MCF 10A (cell line): ENCODE data around the gene SPATA3. TPM values are rescaled to one million over a fixed set of nuclear protein-coding genes. Genes with fewer than 3 reads are reported as not detected.

Experiments
- BruUV-seq: library from RNA; stranded (reverse); fragments of 400-500 nt; replicated peaks from 2 replicates; lab custom pipeline; 2021; lab: Mats Ljungman, UMichigan
- CTCF ChIA-PET: fragments of 300-600 bp; sonication (Branson Sonifier 250); formaldehyde crosslinking; extraction: SDS; loops from one replicate; lab custom pipeline; 2021; ENCODE audit warnings: antibody characterized with exemption, inconsistent platforms; lab: Yijun Ruan, JAX
- POLR2A ChIA-PET: fragments of 300-600, 350-650 bp; sonication (Branson Sonifier 250); formaldehyde crosslinking; extraction: SDS; loops from one replicate; lab custom pipeline; 2020; ENCODE audit warnings: antibody characterized with exemption, inconsistent platforms; lab: Yijun Ruan, JAX
- DNase-seq: peaks from one replicate; pipeline ENCODE4 v3.0.0-alpha.2; 2018; ENCODE audit not compliant: unreplicated experiment
- H3K27ac Mint-ChIP-seq: one replicate; pipeline ENCODE4 v1.8.0; 2022; ENCODE audit warnings: mild to moderate bottlenecking, low read depth, mixed read lengths; ENCODE audit not compliant: unreplicated experiment
- H3K27me3 Mint-ChIP-seq: one replicate; pipeline ENCODE4 v1.8.0; 2022; ENCODE audit warnings: mixed read lengths; ENCODE audit not compliant: insufficient read depth, unreplicated experiment
- H3K36me3 Mint-ChIP-seq: one replicate; pipeline ENCODE4 v1.8.0; 2022; ENCODE audit warnings: mild to moderate bottlenecking, moderate library complexity, mixed read lengths; ENCODE audit not compliant: insufficient read depth, unreplicated experiment
- H3K4me1 Mint-ChIP-seq: one replicate; pipeline ENCODE4 v1.8.0; 2022; ENCODE audit warnings: mixed read lengths; ENCODE audit not compliant: insufficient read depth, unreplicated experiment
- H3K4me3 Mint-ChIP-seq: one replicate; pipeline ENCODE4 v1.8.0; 2022; ENCODE audit warnings: mild to moderate bottlenecking, moderate library complexity, mixed read lengths; ENCODE audit not compliant: unreplicated experiment
- H3K9me3 Mint-ChIP-seq: one replicate; pipeline ENCODE4 v1.8.0; 2022; ENCODE audit warnings: mixed read lengths; ENCODE audit not compliant: unreplicated experiment
- intact Hi-C: fragments of 100-400 bp; cut with micrococcal nuclease; formaldehyde crosslinking; loops from 2 replicates; pipeline ENCODE4 v1.14.1; 2022
- total RNA-seq: library from RNA; stranded (reverse); gene quantifications from 2 replicates; pipeline ENCODE4 v1.2.3, GENCODE V29; 2022
- TF ChIP-seq, protein P1 (sequence below): fragments of 200-600 bp; IDR thresholded peaks from one replicate; pipeline ENCODE4 v1.8.0; 2022; ENCODE audit warnings: antibody characterized with exemption, mild to moderate bottlenecking; ENCODE audit not compliant: unreplicated experiment

SPATA3 gene
- total RNA-seq, 1 experiment from 2014 or later = not detected

DNA sequence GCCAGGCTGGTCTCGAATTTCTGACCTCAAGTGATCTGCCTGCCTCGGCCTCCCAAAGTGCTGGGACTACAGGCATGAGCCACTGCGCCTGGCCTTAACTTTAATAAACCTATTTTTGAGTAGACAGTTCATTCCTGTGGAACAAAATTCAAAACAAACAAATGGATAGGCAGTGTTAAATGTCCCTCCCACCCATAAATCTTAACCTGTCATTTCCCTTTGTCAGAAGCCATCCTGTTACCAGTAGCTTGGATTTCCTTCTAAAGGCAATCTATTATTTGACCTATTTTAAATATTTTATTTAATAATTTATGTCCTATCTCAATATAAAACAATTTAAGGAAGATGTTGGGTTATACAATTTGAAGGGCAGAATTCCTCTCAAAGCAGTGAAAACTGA lies 34.8 kb downstream of the SPATA3 start:
- H3K4me3 Mint-ChIP-seq = no peak overlapping the region
- no peaks in the 10 kb centered on the region for H3K4me1 Mint-ChIP-seq
- no TSS peak for BruUV-seq
- TF ChIP-seq, protein P1, sequence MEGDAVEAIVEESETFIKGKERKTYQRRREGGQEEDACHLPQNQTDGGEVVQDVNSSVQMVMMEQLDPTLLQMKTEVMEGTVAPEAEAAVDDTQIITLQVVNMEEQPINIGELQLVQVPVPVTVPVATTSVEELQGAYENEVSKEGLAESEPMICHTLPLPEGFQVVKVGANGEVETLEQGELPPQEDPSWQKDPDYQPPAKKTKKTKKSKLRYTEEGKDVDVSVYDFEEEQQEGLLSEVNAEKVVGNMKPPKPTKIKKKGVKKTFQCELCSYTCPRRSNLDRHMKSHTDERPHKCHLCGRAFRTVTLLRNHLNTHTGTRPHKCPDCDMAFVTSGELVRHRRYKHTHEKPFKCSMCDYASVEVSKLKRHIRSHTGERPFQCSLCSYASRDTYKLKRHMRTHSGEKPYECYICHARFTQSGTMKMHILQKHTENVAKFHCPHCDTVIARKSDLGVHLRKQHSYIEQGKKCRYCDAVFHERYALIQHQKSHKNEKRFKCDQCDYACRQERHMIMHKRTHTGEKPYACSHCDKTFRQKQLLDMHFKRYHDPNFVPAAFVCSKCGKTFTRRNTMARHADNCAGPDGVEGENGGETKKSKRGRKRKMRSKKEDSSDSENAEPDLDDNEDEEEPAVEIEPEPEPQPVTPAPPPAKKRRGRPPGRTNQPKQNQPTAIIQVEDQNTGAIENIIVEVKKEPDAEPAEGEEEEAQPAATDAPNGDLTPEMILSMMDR = no peak
- no peaks in the 10 kb centered on the region for H3K36me3 Mint-ChIP-seq
- H3K27ac Mint-ChIP-seq = no peak overlapping the region
- intact Hi-C loops = no loop called here
- DNase-seq = no peak
- CTCF ChIA-PET = interaction anchor here (0.7 to 1.5 kb wide), 2 partner anchors 43 to 174 kb away, joined by 3 to 6 read pairs; no protein-coding TSS in a partner anchor
- H3K9me3 Mint-ChIP-seq = no peaks in the 10 kb centered on the region
- peaks cover 30% of the 10 kb centered on the region for H3K27me3 Mint-ChIP-seq
- POLR2A ChIA-PET = no interaction called here

DNA sequence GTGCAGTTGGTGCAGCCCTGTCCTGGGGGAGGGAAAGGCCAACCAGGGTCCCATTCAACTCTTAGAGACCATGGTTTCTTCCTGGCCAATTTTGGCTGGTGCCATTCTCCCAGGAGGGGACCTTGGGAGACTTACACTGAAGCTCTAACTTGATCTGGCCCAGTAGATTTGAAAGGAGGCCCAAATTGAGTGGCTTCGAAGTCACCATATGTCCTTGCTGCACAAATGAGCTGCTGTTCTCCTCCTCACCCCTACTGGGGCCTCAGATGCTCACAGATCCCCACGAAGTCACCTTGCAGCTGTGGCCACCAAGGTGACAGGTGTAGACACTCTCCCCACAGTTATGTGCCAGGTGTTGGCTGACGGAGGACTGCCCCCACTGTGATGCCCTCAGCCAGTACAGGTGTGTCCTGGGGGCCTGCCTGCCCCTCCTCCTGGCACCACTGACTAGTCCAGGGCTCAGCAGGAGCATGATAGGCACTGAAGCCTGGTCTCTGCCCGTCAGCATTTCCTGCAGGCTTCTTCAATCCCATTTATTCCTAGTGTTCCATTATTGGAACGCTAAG lies 36.7 kb downstream of the SPATA3 start:
- no peaks in the 10 kb centered on the region for H3K9me3 Mint-ChIP-seq
- intact Hi-C loops = no loop called here
- peaks cover 49% of the 10 kb centered on the region for H3K27me3 Mint-ChIP-seq
- no peak for DNase-seq
- no peak overlapping the region for H3K27ac Mint-ChIP-seq
- no peaks in the 10 kb centered on the region for H3K36me3 Mint-ChIP-seq
- BruUV-seq = no TSS peak
- H3K4me3 Mint-ChIP-seq = no peak overlapping the region
- ChIA-PET POLR2A (no interaction called here), CTCF (interaction anchor here (0.6 to 1.5 kb wide), 2 partner anchors 21 to 768 kb away, joined by 4 to 6 read pairs; no protein-coding TSS in a partner anchor)
- no peaks in the 10 kb centered on the region for H3K4me1 Mint-ChIP-seq
- TF ChIP-seq, protein P1 = no peak

DNA sequence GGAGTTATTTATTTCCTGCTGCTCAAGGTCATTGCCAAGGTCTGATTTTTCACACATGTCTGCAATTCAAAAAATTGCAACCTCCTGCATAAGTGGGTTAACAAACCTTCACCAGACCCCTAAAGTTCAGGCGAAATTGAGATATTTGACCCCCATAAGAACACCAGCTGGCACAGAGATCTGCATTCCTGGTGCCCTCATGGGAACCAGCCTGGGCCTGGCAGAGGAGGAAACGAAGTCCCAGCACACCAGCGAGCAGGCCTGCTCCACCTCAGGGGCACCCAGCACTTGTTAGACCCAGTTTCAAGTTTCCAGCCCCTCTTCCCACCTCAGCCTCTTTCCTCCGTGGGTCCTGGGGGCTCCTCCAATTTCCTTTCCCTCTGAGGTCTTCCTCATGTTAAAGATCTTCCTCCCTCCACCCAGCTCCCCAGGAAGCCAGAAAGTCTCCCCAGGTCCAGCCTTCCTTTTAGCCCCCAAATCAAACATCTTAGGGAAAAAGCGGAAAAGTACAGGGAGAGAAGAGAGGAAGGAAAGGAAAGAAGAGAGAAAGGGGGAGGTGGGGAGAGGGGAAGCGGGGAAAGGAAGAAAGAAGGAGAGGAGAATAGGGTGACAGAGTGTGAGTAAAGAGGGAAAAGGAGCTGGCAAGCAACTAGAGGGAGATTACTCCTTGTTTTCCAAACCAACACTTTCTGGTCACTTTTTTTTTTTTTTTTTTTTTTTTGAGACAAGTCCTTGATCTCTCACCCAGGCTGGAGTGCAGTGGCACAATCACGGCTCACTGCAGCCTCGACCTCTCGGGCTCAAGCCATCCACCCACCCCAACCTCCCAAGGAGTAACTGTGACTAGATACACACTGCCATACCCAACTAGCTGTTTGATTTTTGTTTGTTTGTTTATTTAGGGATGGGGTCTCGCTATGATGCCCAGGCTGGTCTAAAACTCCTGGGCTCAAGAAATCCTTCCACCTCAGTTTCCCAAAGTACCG lies 37.5 kb downstream of the SPATA3 start:
- ChIA-PET POLR2A (no interaction called here), CTCF (no interaction called here)
- TF ChIP-seq, protein P1 = no peak
- no peak for DNase-seq
- Mint-ChIP-seq H3K4me3 (no peak overlapping the region), H3K27ac (no peak overlapping the region), H3K4me1 (no peaks in the 10 kb centered on the region), H3K9me3 (no peaks in the 10 kb centered on the region), H3K27me3 (peaks cover 52% of the 10 kb centered on the region), H3K36me3 (no peaks in the 10 kb centered on the region)
- intact Hi-C loops = no loop called here
- no TSS peak for BruUV-seq

DNA sequence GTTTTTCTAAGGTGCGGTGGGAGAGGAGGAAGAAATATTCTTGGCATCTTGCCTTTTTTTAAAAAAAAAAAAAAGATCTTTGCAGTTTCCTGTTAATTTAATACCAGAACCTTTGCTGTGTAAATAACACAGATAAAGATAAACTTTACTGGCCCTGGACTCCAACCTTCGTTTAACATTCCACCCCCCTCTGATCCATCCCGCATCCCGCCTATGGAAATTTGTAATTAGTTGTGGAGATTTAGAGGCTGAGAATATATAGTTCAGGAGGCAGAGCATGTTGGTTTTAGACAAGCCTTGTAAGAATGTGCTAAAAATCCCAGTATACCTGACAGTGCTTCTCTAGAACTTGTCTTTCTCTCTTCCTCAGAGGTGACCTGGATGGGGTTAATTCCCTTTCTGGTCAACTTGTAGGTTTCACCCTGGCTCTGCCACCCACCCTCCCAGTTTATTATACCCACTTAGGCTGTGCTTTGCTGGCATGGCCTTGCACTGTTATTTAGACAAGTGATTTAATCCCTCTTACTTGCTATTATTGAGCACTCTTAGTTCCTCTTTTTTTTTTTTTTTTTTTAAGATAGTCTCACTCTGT lies 38.5 kb downstream of the SPATA3 start:
- H3K36me3 Mint-ChIP-seq = no peaks in the 10 kb centered on the region
- no peak for DNase-seq
- intact Hi-C loops = no loop called here
- CTCF ChIA-PET = interaction anchor here (0.6 kb wide), 1 partner anchor 393 kb away, joined by 3 read pairs; no protein-coding TSS in a partner anchor
- no peak overlapping the region for H3K27ac Mint-ChIP-seq
- POLR2A ChIA-PET = no interaction called here
- H3K4me3 Mint-ChIP-seq = no peak overlapping the region
- H3K9me3 Mint-ChIP-seq = no peaks in the 10 kb centered on the region
- peaks cover 62% of the 10 kb centered on the region for H3K27me3 Mint-ChIP-seq
- H3K4me1 Mint-ChIP-seq = no peaks in the 10 kb centered on the region
- TF ChIP-seq, protein P1 = no peak
- BruUV-seq = no TSS peak
